Tibial artery (tissue), 4 donors: ENCODE measurements around the gene ARHGAP8.

Experiments
- DNase-seq, 2 donors: peaks; one replicate each; pipeline ENCODE4 v3.0.0-alpha.2; 2019
- H3K27ac ChIP-seq, 2 donors: fragments of 200-600 bp; sonication (generic) in 1 of 2; 1 replicate in 1 of 2; 2 replicates in 1 of 2; pipeline ENCODE4 v1.5.1; 2018 to 2019; ENCODE audit warnings: mild to moderate bottlenecking in 1 of 2
- H3K27me3 ChIP-seq, 2 donors: fragments of 200-600 bp; sonication (generic) in 1 of 2; one replicate each; pipeline versions ENCODE4 v1.5.1 to v1.6.0; 2016 to 2019
- H3K36me3 ChIP-seq, 3 donors: fragments of 200-600 bp; sonication (generic) in 2 of 3; one replicate each; pipeline ENCODE4 v1.5.1; 2016 to 2019; ENCODE audit warnings: mild to moderate bottlenecking in 2 of 3
- H3K4me1 ChIP-seq, 4 donors: fragments of 200-600 bp; sonication (generic) in 2 of 4; 1 replicate in 3 of 4; 2 replicates in 1 of 4; pipeline ENCODE4 v1.5.1; 2016 to 2019
- H3K4me3 ChIP-seq, 2 donors: fragments of 200-600 bp; sonication (generic) in 1 of 2; 1 replicate in 1 of 2; 2 replicates in 1 of 2; pipeline ENCODE4 v1.5.1; 2018 to 2019; ENCODE audit warnings: mild to moderate bottlenecking in 2 of 2
- H3K9me3 ChIP-seq, 3 donors: fragments of 200-600 bp; sonication (generic) in 1 of 3; one replicate each; pipeline ENCODE4 v1.5.1; 2016 to 2019
- intact Hi-C: fragments of 100-400 bp; cut with DNase I; formaldehyde crosslinking; loops from one replicate; pipeline ENCODE4 v1.15.0; 2023; ENCODE audit warnings: low total_unique reads
- TF ChIP-seq, protein P1 (sequence below), 2 experiments: fragments of 200-600 bp in 1 of 2; fragments of 450-650 bp in 1 of 2; IDR thresholded peaks; one replicate each; pipeline ENCODE4 v1.5.1; 2017 to 2019; ENCODE audit warnings: antibody characterized with exemption in 2 of 2, mild to moderate bottlenecking in 1 of 2, moderate library complexity in 1 of 2

The ARHGAP8 gene

GRCh38 chr22:44707178-44707577 is 45.2 kb upstream of the ARHGAP8 start:
- TF ChIP-seq, protein P1, sequence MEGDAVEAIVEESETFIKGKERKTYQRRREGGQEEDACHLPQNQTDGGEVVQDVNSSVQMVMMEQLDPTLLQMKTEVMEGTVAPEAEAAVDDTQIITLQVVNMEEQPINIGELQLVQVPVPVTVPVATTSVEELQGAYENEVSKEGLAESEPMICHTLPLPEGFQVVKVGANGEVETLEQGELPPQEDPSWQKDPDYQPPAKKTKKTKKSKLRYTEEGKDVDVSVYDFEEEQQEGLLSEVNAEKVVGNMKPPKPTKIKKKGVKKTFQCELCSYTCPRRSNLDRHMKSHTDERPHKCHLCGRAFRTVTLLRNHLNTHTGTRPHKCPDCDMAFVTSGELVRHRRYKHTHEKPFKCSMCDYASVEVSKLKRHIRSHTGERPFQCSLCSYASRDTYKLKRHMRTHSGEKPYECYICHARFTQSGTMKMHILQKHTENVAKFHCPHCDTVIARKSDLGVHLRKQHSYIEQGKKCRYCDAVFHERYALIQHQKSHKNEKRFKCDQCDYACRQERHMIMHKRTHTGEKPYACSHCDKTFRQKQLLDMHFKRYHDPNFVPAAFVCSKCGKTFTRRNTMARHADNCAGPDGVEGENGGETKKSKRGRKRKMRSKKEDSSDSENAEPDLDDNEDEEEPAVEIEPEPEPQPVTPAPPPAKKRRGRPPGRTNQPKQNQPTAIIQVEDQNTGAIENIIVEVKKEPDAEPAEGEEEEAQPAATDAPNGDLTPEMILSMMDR (IDR thresholded peaks at IDR 0.05) = no peak
- DNase-seq = no peak
- no peaks in the 10 kb centered on the region for H3K36me3 ChIP-seq
- no peak overlapping the region for H3K4me3 ChIP-seq
- H3K9me3 ChIP-seq = no peaks in the 10 kb centered on the region
- peaks cover 0 to 30% of the 10 kb centered on the region in 2 donors for H3K27me3 ChIP-seq
- intact Hi-C loops = no loop called here
- peaks cover 0 to 14% (median 6%) of the 10 kb centered on the region in 4 donors for H3K4me1 ChIP-seq
- H3K27ac ChIP-seq = no peak overlapping the region

- DNase-seq = no peak
- intact Hi-C loops = no loop called here
- TF ChIP-seq, protein P1 (IDR thresholded peaks at IDR 0.05) = no peak
- peaks cover 0 to 8% (median 2%) of the 10 kb centered on the region in 4 donors for H3K4me1 ChIP-seq
- no peaks in the 10 kb centered on the region for H3K36me3 ChIP-seq
- peaks cover 0 to 25% of the 10 kb centered on the region in 2 donors for H3K27me3 ChIP-seq
- no peaks in the 10 kb centered on the region for H3K9me3 ChIP-seq
- no peak overlapping the region for H3K27ac ChIP-seq
- H3K4me3 ChIP-seq = no peak overlapping the region
Observed at GRCh38 chr22:44707752-44708151, 44.6 kb upstream of the ARHGAP8 start.

GRCh38 chr22:44709881-44710392 is 42.4 kb upstream of the ARHGAP8 start:
- H3K4me3 ChIP-seq = no peak overlapping the region
- H3K9me3 ChIP-seq = no peaks in the 10 kb centered on the region
- H3K27ac ChIP-seq = no peak overlapping the region
- intact Hi-C loops = no loop called here
- no peaks in the 10 kb centered on the region for H3K4me1 ChIP-seq
- no peaks in the 10 kb centered on the region for H3K36me3 ChIP-seq
- H3K27me3 ChIP-seq = peaks cover 0 to 5% of the 10 kb centered on the region in 2 donors
- TF ChIP-seq, protein P1 (IDR thresholded peaks at IDR 0.05) = no peak
- DNase-seq = no peak

- TF ChIP-seq, protein P1 (IDR thresholded peaks at IDR 0.05) = no peak
- H3K27ac ChIP-seq = no peak overlapping the region
- no peak overlapping the region for H3K4me3 ChIP-seq
- H3K36me3 ChIP-seq = peaks cover 0 to 5% (median 0%) of the 10 kb centered on the region in 3 donors
- intact Hi-C loops = no loop called here
- H3K4me1 ChIP-seq = no peaks in the 10 kb centered on the region
- no peak for DNase-seq
- no peaks in the 10 kb centered on the region for H3K9me3 ChIP-seq
- H3K27me3 ChIP-seq = peaks cover 0 to 5% of the 10 kb centered on the region in 2 donors
Observed at GRCh38 chr22:44710474-44711240, 41.7 kb upstream of the ARHGAP8 start.

GRCh38 chr22:44711241-44711560 is 41.2 kb upstream of the ARHGAP8 start:
- H3K27me3 ChIP-seq = peaks cover 0 to under 1% of the 10 kb centered on the region in 2 donors
- H3K4me3 ChIP-seq = no peak overlapping the region
- DNase-seq = no peak
- TF ChIP-seq, protein P1 (IDR thresholded peaks at IDR 0.05) = no peak
- no peaks in the 10 kb centered on the region for H3K4me1 ChIP-seq
- H3K9me3 ChIP-seq = no peaks in the 10 kb centered on the region
- no peak overlapping the region for H3K27ac ChIP-seq
- intact Hi-C loops = no loop called here
- H3K36me3 ChIP-seq = peaks cover 0 to 5% (median 0%) of the 10 kb centered on the region in 3 donors
